ENCODE data around the gene PACS2.

Gene PACS2

DNA sequence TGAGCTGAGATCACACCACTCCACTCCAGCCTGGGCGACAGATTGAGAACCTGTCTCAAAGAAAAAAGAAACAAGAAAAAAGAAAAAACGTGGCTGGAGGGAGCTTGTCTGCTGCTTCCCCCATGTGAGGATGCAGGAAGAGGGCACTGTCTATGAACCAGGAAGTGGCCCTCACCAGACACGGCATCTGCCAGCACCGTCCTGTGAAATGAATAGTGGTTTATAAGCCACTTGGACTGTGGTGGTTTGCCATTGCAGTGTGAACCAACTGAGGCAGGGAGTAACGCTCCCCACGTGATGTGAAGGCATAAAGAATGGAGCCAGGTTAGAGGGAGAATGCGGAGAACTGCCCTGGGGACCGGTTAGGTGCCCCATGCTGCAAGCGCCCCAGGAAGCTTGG is 9.2 kb upstream of the PACS2 start:
- no peaks in the 10 kb centered on the region for H3K27me3 ChIP-seq (ENCODE audit: insufficient read depth, poor library complexity, severe bottlenecking)
- no peak overlapping the region; the same call in 1 of the 2 replicates for H3K27ac ChIP-seq (replicated peaks)
- H3K4me3 ChIP-seq (replicated peaks; ENCODE audit: insufficient read depth, low read length): no peak overlapping the region
- TF ChIP-seq, protein P1, sequence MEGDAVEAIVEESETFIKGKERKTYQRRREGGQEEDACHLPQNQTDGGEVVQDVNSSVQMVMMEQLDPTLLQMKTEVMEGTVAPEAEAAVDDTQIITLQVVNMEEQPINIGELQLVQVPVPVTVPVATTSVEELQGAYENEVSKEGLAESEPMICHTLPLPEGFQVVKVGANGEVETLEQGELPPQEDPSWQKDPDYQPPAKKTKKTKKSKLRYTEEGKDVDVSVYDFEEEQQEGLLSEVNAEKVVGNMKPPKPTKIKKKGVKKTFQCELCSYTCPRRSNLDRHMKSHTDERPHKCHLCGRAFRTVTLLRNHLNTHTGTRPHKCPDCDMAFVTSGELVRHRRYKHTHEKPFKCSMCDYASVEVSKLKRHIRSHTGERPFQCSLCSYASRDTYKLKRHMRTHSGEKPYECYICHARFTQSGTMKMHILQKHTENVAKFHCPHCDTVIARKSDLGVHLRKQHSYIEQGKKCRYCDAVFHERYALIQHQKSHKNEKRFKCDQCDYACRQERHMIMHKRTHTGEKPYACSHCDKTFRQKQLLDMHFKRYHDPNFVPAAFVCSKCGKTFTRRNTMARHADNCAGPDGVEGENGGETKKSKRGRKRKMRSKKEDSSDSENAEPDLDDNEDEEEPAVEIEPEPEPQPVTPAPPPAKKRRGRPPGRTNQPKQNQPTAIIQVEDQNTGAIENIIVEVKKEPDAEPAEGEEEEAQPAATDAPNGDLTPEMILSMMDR (IDR thresholded peaks at IDR 0.05; ENCODE audit: insufficient read depth, low read length): no peak
- TF ChIP-seq, protein P2, sequence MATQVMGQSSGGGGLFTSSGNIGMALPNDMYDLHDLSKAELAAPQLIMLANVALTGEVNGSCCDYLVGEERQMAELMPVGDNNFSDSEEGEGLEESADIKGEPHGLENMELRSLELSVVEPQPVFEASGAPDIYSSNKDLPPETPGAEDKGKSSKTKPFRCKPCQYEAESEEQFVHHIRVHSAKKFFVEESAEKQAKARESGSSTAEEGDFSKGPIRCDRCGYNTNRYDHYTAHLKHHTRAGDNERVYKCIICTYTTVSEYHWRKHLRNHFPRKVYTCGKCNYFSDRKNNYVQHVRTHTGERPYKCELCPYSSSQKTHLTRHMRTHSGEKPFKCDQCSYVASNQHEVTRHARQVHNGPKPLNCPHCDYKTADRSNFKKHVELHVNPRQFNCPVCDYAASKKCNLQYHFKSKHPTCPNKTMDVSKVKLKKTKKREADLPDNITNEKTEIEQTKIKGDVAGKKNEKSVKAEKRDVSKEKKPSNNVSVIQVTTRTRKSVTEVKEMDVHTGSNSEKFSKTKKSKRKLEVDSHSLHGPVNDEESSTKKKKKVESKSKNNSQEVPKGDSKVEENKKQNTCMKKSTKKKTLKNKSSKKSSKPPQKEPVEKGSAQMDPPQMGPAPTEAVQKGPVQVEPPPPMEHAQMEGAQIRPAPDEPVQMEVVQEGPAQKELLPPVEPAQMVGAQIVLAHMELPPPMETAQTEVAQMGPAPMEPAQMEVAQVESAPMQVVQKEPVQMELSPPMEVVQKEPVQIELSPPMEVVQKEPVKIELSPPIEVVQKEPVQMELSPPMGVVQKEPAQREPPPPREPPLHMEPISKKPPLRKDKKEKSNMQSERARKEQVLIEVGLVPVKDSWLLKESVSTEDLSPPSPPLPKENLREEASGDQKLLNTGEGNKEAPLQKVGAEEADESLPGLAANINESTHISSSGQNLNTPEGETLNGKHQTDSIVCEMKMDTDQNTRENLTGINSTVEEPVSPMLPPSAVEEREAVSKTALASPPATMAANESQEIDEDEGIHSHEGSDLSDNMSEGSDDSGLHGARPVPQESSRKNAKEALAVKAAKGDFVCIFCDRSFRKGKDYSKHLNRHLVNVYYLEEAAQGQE (IDR thresholded peaks at IDR 0.05; ENCODE audit: insufficient replicate concordance, low read depth): no peak
- TF ChIP-seq GABPA (IDR thresholded peaks at IDR 0.05; ENCODE audit: low read depth): no peak
- TF ChIP-seq SPI1 (IDR thresholded peaks at IDR 0.05; ENCODE audit: borderline replicate concordance, low read depth): no peak; the same call in 1 of the 2 replicates
- no peak for TF ChIP-seq POLR2AphosphoS5 (IDR thresholded peaks at IDR 0.05; ENCODE audit: low read depth)
- DNase-seq (ENCODE audit: low read depth in 1 of 2, low spot score in 1 of 2): peak in 1 of 2 experiments; percentile 43

DNA sequence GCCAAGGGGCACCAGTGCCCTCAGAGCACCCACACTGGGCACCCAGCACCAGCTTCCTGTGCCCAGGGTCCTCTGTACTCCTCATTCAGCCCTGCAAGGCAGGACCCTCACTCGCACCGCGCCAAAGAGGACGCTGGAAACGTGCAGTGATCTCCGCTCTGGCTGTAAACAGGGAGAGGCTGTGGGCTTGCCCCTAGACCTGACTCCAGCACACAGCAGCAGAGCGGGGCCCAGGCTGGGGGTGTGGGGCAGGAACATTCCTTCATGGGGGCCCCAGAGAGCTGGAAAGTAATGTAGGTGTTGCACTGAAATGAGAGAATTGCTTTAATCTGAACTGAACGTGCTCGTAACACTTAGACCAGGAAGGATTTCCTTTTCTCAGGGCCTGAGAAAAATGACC is 8.8 kb upstream of the PACS2 start:
- H3K27me3 ChIP-seq (ENCODE audit: insufficient read depth, poor library complexity, severe bottlenecking): no peaks in the 10 kb centered on the region
- no peak overlapping the region; the same call in 1 of the 2 replicates for H3K27ac ChIP-seq (replicated peaks)
- TF ChIP-seq, protein P1 (IDR thresholded peaks at IDR 0.05; ENCODE audit: insufficient read depth, low read length): no peak
- TF ChIP-seq SPI1 (IDR thresholded peaks at IDR 0.05; ENCODE audit: borderline replicate concordance, low read depth) (no peak), POLR2AphosphoS5 (IDR thresholded peaks at IDR 0.05; ENCODE audit: low read depth) (no peak)
- TF ChIP-seq, protein P2 (IDR thresholded peaks at IDR 0.05; ENCODE audit: insufficient replicate concordance, low read depth): no peak
- no peak overlapping the region for H3K4me3 ChIP-seq (replicated peaks; ENCODE audit: insufficient read depth, low read length)
- DNase-seq (ENCODE audit: low read depth in 1 of 2, low spot score in 1 of 2): no peak

DNA sequence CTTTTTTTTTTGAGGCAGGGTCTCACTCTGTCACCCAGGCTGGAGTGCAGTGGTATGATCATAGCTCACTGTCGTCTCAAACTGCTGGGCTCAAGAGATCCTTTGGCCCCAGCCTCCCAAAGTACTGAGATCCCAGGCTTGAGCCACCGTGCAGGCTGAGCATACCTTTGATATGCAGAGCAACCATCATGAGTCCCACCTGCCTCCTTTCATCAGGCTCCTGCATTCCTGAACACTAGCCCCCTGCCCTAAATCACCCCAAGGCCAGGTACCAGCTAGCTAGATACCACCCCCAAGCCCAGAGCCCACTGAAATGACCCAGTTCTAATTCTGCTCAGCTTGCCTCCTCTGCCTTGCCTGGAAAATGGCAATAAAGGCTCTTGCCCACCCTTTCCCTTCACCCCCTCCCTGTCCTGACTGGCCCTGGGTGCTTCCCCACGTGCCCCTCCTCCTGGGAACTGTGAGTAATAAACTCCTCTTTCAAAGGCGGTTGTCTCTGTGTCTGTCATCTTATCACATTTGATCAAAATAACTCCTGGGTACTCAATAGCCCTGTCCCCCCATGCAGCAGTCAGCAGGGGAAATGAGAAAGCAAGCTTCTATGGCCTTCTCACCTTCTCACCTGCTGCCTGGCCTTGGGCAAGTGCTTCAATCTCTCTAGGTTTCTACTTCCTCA is 7.4 kb upstream of the PACS2 start:
- no peaks in the 10 kb centered on the region for H3K27me3 ChIP-seq (ENCODE audit: insufficient read depth, poor library complexity, severe bottlenecking)
- H3K4me3 ChIP-seq (replicated peaks; ENCODE audit: insufficient read depth, low read length): no peak overlapping the region
- DNase-seq (ENCODE audit: low read depth in 1 of 2, low spot score in 1 of 2): no peak
- TF ChIP-seq SPI1 (IDR thresholded peaks at IDR 0.05; ENCODE audit: borderline replicate concordance, low read depth) (no peak), POLR2AphosphoS5 (IDR thresholded peaks at IDR 0.05; ENCODE audit: low read depth) (no peak), GABPA (IDR thresholded peaks at IDR 0.05; ENCODE audit: low read depth) (no peak)
- TF ChIP-seq, protein P2 (IDR thresholded peaks at IDR 0.05; ENCODE audit: insufficient replicate concordance, low read depth): no peak
- TF ChIP-seq, protein P1 (IDR thresholded peaks at IDR 0.05; ENCODE audit: insufficient read depth, low read length): no peak
- H3K27ac ChIP-seq (replicated peaks): no peak overlapping the region

All from HL-60 (cell line).